Retinal pigment epithelial cell (primary cell): ENCODE results near the gene CEMIP2.
A peak's percentile ranks its signal among the peaks of the same experiment; 100 is the strongest.

Experiments
- DNase-seq: peaks from one replicate; pipeline ENCODE4 v3.0.0-alpha.2; 2010; ENCODE audit warnings: low read depth
- H3K4me3 ChIP-seq: 2 replicates; pipeline ENCODE4 v1.5.1; 2011; ENCODE audit warnings: mild to moderate bottlenecking, low read length, control low read depth, moderate library complexity
- TF ChIP-seq, protein P1 (sequence below): conservative IDR thresholded peaks from 2 replicates; pipeline ENCODE4 v1.5.1; 2011; ENCODE audit warnings: low read depth, low read length, control low read depth, inconsistent platforms

CEMIP2 gene, protein sequence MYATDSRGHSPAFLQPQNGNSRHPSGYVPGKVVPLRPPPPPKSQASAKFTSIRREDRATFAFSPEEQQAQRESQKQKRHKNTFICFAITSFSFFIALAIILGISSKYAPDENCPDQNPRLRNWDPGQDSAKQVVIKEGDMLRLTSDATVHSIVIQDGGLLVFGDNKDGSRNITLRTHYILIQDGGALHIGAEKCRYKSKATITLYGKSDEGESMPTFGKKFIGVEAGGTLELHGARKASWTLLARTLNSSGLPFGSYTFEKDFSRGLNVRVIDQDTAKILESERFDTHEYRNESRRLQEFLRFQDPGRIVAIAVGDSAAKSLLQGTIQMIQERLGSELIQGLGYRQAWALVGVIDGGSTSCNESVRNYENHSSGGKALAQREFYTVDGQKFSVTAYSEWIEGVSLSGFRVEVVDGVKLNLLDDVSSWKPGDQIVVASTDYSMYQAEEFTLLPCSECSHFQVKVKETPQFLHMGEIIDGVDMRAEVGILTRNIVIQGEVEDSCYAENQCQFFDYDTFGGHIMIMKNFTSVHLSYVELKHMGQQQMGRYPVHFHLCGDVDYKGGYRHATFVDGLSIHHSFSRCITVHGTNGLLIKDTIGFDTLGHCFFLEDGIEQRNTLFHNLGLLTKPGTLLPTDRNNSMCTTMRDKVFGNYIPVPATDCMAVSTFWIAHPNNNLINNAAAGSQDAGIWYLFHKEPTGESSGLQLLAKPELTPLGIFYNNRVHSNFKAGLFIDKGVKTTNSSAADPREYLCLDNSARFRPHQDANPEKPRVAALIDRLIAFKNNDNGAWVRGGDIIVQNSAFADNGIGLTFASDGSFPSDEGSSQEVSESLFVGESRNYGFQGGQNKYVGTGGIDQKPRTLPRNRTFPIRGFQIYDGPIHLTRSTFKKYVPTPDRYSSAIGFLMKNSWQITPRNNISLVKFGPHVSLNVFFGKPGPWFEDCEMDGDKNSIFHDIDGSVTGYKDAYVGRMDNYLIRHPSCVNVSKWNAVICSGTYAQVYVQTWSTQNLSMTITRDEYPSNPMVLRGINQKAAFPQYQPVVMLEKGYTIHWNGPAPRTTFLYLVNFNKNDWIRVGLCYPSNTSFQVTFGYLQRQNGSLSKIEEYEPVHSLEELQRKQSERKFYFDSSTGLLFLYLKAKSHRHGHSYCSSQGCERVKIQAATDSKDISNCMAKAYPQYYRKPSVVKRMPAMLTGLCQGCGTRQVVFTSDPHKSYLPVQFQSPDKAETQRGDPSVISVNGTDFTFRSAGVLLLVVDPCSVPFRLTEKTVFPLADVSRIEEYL (N-terminal part only)

DNA sequence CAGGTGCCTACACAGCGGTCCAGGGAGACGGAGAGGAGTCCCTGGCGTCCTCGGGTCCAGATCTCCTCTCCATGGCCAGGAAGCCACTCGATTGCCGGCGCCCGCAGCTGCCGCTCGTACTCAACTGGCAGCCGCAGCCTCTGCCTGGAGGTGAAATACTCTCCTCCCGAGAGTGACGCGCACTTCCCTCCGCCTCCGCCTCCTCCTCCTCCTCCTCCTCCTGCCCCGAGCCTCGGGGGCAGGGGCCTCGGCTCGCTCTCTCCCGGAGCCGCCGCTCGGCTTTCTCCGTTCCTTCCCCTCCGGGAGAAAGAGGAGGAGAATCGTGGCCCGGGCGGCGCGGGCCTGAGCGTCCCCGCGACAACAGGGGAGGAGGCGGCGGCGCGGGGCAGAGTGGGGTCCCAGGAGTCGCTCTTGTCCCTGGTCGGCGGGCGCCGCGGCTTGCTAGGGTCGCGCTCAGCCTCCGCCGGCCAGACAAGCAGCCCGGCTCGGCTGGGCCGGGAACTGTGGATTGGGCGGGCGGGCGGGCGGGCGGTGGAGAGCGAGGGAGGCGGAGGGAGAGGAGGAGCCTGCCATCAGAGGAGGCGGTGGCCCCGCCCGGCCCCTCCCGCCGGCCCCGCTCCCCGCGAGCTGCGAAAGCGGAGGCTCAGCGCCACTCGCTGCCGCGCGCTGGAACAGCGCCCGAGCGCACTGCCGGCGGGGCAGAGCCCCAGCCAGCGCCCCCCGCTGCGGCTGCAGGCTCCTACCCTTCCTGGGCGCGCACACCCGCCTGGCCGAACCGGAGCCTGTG, at the start of gene CEMIP2:
Gene CEMIP2 (minus strand): TSS at position 126 of the 787 bp plus-strand sequence. CDS start 18,140 bp downstream, outside the sequence.
- peak within 1 kb of the TSS; percentile 97 for H3K4me3 ChIP-seq
- TF ChIP-seq, protein P1, sequence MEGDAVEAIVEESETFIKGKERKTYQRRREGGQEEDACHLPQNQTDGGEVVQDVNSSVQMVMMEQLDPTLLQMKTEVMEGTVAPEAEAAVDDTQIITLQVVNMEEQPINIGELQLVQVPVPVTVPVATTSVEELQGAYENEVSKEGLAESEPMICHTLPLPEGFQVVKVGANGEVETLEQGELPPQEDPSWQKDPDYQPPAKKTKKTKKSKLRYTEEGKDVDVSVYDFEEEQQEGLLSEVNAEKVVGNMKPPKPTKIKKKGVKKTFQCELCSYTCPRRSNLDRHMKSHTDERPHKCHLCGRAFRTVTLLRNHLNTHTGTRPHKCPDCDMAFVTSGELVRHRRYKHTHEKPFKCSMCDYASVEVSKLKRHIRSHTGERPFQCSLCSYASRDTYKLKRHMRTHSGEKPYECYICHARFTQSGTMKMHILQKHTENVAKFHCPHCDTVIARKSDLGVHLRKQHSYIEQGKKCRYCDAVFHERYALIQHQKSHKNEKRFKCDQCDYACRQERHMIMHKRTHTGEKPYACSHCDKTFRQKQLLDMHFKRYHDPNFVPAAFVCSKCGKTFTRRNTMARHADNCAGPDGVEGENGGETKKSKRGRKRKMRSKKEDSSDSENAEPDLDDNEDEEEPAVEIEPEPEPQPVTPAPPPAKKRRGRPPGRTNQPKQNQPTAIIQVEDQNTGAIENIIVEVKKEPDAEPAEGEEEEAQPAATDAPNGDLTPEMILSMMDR: peak; percentile 27
- DNase-seq: peak; percentile 58

DNA sequence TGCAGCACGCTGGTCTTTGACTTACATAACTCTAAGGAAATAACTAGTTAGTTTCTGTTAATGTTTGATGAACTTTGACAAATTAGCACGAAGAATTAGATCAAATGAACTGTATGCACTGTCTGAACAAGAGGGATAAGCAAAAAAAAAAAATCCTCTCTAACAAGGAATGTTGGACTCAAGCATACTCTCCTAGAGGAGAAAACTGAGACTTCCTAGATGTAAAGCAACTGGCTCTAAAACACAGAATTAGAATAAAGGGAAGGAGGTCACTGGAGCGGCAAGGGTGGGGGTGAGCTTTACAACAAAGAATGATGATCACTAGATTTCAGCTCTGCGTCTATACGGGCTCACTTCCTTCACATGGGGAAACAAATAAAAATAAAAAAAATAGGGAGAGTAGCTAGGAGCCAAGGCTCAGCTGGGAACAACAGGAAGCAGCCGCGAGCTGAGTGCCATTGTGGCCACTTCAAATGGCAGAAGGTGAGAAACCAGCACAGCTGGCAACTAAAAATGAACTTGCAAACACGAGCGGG, 48.7 kb upstream of the CEMIP2 start:
- no peak overlapping the region for H3K4me3 ChIP-seq
- DNase-seq: no peak
- TF ChIP-seq, protein P1: no peak

DNA sequence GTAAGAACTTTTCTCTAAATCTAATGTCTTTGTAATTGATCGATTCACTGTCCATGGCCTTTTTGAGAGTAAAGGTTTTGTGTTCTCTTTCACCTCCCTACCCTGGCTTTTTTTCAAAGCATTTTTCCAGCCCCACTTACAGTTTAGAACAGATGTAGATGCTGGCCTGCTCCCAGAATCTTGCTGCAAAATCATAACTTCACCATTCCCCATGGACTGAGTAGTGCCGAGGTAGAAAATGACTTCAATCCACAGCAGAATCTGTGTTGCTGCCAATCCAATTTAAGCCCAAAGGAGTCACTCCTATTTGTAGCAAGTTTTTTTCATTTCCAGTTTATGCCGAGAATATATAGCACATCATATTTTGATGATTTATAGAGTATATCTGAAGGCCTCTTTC, 46.5 kb upstream of the CEMIP2 start:
- H3K4me3 ChIP-seq: no peak overlapping the region
- DNase-seq: no peak
- TF ChIP-seq, protein P1: no peak

DNA sequence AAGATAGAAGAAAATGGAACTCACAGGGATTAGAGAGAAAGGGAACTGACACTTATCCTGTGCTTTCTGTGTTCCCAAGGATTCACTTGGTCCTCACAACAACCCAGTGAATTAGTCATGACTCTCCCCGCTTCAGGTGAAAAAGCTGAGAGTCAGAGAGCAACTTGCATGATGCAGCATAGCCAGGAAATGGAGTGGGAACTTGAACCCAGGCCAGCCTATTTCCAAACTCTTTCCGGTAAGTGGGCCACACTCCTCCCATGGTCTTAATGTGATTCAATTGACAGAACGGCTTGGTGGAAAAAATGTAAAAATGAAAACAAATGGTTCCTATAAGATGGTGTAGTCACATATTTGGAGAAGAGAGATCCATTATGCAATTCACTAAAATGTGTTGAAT, 45.9 kb upstream of the CEMIP2 start:
- no peak for DNase-seq
- TF ChIP-seq, protein P1: no peak

DNA sequence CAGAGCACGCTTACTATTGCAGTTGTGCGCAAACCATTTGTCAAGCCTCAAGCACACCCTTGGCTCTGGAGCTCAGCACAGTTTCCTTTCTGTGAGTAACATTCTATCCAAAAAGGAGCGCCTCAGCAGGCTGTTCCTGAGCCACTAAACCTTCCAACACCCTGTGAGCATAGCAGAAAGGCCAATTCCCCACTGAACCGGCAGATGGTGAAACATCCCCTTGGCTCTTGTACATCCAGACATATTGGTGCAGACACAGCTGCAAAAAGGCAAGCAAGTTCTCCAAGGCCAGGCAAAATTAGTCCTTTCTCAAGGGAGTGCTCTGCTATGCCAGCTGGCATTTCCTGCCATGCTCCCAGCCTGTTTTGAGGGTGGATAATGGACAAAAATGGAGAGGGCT, 44.1 kb upstream of the CEMIP2 start:
- TF ChIP-seq, protein P1: no peak
- no peak overlapping the region for H3K4me3 ChIP-seq
- no peak for DNase-seq

More for the DNA sequence above, 45.9 kb upstream of the CEMIP2 start:
- H3K4me3 ChIP-seq: no peak overlapping the region

DNA sequence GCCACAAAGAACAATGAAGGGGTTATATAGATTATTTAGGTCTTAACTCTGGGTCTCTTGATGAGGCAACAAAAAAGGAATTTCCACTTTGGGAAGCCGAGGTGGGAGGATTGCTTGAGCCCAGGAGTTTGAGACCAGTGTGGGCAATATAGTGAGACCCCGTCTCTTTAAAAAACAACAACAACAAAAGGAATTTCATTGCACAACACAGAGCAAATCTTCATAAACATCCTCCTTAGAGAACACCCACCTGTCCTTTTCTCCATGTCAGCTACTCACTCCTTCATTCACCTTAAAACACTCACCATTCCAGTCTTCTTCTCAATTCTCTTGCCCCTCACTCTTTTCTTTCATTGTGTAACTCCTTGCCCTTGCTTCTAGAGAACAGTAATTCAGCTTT, 39.8 kb upstream of the CEMIP2 start:
- TF ChIP-seq, protein P1: no peak
- DNase-seq: no peak
- H3K4me3 ChIP-seq: no peak overlapping the region
